CD4-positive, alpha-beta T cell treated with Interleukin-17A for 4 hours (primary cell): Measurements from ENCODE around the gene SPTBN5.

ENCODE experiments used
- DNase-seq: peaks from one replicate; pipeline ENCODE4 v3.0.0-alpha.2; 2020; ENCODE audit warnings: mixed read lengths

The SPTBN5 gene

DNA sequence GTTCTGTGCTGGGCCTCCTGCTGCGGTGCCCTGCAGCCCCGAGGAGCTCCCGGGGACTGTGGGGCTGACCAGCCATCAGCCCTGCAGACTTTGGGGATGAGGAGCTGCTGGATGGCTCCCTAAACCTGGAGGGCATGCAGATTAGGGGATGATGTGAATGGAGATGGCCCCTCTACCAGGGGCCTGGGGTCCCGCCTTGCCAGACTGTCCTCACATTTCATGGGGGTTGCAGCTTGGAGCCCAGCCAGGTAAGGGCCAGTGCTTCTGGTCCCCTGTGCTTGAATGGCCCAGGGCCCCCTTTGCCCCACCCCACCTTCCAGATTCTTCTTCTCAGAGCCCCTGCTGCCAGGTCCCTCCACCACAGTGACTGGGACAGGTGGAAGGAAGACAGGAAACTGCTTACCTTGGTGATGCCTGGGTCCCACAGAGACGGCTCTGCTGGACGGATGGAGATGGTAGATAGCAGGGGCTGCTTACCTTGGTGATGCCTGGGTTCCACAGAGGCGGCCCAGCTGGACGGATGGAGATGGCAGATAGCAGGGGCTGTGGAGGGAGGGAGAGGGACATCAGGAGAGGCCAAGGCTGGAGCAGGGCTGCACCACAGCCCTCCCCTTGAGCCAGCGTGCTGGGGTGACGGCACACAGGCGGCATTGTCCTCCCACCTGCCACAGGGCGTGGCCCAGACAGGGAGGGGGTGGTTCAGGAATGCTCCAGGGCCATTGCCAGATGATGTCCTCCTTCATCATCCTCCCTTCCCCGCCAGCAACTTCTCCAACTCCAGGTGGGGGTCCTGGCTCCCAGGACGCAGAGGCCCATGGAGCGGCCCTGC, at the start of gene SPTBN5:
Gene SPTBN5, minus strand, starts transcription at position 632 of the 829 bp plus-strand sequence. Its CDS starts 556 bp downstream, at position 76.
- DNase-seq: peak; percentile 24

GRCh38 chr15:41942886-41943285, 49.0 kb upstream of the SPTBN5 start:
- no peak for DNase-seq

GRCh38 chr15:41941644-41942415, 48.0 kb upstream of the SPTBN5 start:
- no peak for DNase-seq

GRCh38 chr15:41940441-41940857, 46.6 kb upstream of the SPTBN5 start:
- DNase-seq: peak; percentile 58

DNA sequence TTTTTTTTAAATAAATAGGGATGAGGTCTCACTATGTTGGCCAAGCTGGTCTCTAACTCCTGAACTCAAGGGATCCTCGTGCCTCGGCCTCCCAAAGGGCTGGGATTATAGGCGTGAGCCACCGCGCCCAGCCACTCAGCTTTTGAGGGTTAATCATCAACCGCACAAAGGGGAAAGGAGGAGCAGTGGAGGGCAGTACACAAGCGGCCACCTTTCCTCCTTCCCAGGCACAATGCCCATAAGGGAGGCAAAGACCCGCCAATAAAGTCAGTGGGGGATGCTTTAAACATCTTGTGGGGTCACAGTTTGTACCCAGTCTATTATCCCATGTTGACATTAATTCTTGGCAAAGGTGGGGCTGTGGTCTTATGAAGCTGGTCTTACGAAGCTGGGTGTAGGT, 46.1 kb upstream of the SPTBN5 start:
- DNase-seq: no peak

DNA sequence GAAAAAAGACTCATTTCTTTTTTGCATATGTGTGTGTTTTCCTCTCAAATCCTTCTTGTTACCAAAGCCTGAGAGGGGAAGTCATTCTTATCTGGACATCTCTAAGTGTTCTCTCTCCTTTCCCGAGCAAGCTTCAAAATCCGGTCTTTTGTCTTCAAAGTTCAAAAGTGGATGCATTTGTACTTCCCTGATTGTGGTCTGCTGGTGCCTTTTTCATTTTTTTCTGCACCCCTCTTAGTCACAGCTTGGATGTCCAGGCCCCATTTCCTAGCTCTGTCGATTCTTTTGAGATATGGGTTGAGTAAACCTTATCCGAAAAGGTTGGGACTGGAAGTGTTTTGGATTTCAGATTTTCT, 43.7 kb upstream of the SPTBN5 start:
- DNase-seq: no peak

DNA sequence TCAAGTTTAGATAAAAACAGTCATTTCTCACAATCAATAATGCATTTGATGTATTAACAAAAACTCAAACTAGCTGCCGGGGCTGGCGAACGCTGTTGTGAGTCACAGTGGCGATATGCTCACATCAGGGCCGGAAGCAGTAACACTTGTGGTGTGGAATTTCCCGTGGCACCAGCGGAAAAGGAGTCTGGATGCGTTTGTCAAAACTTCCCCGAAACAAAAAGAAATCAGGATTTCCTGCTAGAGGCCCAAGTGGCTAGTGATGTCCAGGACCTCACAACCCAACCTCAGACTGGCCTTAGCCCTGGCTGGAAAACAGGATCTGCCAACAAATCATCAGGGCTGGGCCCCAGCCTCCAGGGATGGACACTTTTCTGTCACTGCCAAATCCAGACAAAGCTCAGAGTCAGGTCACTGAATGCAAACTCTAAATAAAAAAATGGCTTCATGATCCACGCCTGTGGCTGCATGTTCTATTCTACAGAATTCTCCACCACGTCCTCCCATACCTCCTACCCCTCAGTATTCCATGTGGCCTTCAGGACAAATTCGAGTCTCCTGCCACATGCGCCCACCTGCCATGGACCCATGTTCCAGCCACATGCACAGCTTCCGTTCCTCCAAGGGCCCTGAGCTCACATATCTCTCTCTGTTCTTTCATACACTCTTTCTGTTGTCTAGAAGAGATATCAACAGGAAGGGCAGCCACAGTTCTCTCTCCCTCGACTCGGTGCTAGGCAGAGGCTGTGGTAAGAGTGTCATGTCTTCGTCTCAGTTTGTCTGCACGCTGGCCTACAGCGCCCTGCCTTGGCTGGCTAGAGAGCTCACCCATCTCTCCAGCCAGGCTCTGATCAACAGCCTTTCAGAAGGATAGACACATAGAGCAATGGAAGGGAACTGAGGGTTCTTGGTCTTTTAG, 43.1 kb upstream of the SPTBN5 start:
- DNase-seq: peak; percentile 83

DNA sequence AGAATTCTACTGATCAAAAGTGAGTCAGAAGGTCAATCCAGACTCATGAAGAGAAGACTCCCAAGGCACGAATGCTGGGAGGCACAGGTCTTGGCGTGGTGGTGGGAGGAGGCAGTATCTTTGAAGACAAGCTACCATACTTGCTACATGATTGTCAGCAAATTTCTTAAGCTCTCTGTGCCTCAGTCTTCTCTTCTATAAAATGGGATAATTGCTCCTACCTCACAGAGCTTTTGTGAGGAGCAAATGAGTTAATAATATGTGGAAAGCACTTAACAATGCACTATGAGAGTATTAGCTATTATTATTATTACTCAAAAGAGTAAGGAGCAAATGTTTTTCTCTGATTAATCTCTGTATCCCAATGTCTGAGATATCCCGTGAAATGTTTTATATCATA, 42.3 kb upstream of the SPTBN5 start:
- no peak for DNase-seq

DNA sequence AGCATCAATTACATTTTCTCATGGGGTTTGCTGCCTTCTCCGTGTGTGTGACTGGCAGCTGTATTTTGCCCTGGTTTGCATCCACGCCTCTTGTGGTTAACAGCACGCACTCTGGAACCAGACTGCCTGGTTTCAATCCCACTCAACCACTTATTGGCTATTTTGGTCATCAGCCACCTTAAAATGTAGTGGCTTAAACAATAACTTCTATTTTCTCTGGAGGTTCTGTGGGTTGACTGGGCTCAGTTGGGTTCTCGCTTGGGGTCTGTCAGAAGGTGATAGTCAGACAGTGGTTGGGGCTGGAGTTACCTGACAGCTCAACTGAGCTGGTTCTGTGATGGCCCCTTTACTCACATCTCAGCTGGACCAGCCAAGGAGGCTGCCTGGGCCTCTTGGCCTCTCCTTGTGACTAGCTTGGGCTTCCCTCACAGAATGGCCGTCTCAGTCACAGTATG, 41.7 kb upstream of the SPTBN5 start:
- DNase-seq: no peak

DNA sequence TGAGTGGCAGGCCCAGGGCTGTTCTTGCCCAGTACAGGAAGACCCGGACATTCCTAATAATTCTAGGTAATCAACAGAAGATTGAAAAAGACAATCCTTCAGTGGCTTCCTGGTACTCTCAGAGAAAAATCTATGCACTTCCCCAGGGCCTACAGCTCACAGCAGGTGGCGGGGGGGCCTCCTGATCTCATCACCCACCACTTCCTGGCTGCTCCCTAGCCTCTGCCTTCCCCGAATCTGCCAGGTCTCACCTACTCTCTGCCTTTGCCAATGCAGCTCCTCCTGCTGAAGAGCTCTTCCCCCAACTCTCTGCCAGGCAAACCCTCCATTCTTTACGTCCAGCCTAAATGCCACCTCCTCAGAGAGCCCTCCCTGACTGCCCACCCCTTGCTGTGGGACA, 41.0 kb upstream of the SPTBN5 start:
- peak; percentile 86 for DNase-seq

- peak; percentile 45 for DNase-seq
These were observed 39.9 kb upstream of the SPTBN5 start for GRCh38 chr15:41933771-41934170.

GRCh38 chr15:41933326-41933725, 39.5 kb upstream of the SPTBN5 start:
- DNase-seq: no peak

DNA sequence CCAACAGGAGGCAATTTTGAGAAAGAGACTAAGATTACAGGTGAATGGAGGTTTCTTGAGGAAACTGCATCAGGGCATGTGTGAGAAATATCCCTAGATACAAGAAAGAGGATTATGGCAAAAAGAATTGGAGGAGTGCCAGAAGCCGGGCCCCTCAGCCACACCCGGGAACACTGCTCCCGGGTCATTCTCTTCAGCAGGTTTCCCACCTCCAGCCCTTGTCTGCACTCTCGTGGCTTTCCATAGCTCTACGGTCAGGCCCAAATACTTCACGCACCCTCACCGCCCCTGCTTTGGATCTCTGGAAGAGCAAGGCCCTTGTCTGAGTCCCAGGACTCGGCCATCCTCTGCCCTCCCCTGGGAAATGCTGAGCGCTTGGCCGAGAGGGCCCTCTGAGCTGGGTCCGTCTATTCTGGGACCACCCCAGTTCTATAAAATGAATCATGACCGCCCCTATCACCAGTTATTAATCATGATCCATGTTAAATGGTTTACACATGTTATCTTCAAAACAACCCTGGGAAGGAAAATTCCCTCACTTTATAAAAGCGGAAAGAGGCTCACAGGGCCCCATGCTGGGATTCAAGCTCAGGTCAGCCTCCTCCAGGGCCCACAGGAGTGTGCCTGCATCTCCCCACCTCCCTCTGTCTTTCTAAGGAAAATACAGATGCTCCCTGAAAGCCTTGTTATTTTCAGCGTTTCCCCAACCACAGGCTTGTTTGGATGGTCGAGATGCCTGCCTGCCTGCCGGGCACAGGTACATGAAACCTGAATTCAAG, 38.8 kb upstream of the SPTBN5 start:
- no peak for DNase-seq

DNA sequence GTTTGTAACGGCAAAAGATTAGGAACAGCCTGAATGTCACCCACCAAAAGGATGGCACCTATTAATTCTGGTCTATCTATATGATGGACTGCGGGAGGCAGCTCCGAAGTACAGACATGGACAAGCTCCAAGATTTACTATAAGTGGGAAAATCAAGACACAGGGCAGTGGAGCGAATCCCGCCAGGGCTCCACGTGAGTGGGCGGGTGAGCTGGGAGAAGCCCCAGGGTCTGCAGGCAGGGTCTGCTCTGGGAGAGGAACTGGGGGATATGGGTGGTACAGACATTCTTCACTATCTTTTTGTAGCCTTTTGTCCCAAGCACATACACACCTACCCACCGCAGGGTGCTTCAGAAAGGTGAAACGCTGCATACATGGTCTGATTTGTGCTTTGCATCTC, 38.2 kb upstream of the SPTBN5 start:
- no peak for DNase-seq

DNA sequence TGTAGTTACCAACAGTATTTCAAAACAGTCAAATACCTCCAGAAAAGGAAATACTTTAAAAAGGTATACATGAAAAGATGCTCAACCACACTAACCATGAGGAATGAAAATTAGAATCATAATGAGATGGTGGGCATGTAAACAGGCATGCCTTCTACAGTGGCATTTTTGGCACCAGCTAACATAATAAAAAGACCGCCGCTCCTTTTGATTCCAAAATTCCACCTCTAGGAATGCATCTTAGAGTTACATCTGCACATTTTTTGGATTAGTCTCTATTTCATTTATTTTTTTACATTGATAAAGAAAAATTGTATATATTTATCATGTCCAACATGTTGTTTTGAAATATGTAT, 37.0 kb upstream of the SPTBN5 start:
- no peak for DNase-seq

- DNase-seq: no peak
These were observed 36.5 kb upstream of the SPTBN5 start for GRCh38 chr15:41930221-41930866.

GRCh38 chr15:41928637-41929620, 35.1 kb upstream of the SPTBN5 start:
- no peak for DNase-seq

DNA sequence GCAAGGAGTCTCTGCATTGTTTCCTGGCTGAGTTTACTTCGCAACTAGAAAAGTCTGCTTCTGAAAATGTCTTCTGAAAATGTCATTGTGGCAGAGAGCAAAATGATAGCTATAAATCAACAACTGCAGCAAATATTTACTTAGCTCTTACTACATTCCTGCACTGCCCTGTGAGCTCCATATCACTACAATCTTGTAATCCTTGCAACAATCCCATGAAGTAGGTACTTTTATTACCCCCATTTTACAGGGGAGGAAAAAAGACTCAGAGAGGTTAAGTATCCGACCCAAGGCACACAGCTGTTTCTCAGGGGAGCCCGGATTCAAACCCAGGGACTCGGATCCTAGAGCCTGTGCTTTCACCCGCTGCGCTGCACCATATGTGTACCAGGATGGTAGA, 34.2 kb upstream of the SPTBN5 start:
- no peak for DNase-seq

- DNase-seq: no peak
These were observed 33.7 kb upstream of the SPTBN5 start for GRCh38 chr15:41927536-41927935.
